DOHH2 (cell line): Measurements from ENCODE around the gene CDKL5.

Experiments
- CTCF ChIP-seq: fragments of 200-600 bp; sonication (generic); IDR thresholded peaks from one replicate; pipeline ENCODE4 v1.5.1; 2014; ENCODE audit warnings: antibody characterized with exemption, mild to moderate bottlenecking, low read depth, low read length; ENCODE audit not compliant: poor library complexity, severe bottlenecking
- EZH2phosphoT487 ChIP-seq: fragments of 200-600 bp; sonication (generic); IDR thresholded peaks from 2 replicates; pipeline ENCODE4 v1.6.1; 2017; ENCODE audit warnings: borderline replicate concordance, mild to moderate bottlenecking, antibody characterized with exemption, low read length, moderate library complexity, mixed read lengths

- TF ChIP-seq CTCF (no peak), EZH2phosphoT487 (no peak)
These were observed 152.0 kb downstream of the CDKL5 start for GRCh38 chrX:18577400-18577799.
